ENCODE data around the gene NQO2. TPM values are rescaled to one million over a fixed set of nuclear protein-coding genes. Genes with fewer than 3 reads are reported as not detected.
A peak's percentile ranks its signal among the peaks of the same experiment; 100 is the strongest.

Gene NQO2
- total and polyA plus RNA-seq, 2 of the 13 experiments (the other 11 are each of a cell fraction or from before 2014, with no cell fraction given), result 32.2 to 56.5 TPM

DNA sequence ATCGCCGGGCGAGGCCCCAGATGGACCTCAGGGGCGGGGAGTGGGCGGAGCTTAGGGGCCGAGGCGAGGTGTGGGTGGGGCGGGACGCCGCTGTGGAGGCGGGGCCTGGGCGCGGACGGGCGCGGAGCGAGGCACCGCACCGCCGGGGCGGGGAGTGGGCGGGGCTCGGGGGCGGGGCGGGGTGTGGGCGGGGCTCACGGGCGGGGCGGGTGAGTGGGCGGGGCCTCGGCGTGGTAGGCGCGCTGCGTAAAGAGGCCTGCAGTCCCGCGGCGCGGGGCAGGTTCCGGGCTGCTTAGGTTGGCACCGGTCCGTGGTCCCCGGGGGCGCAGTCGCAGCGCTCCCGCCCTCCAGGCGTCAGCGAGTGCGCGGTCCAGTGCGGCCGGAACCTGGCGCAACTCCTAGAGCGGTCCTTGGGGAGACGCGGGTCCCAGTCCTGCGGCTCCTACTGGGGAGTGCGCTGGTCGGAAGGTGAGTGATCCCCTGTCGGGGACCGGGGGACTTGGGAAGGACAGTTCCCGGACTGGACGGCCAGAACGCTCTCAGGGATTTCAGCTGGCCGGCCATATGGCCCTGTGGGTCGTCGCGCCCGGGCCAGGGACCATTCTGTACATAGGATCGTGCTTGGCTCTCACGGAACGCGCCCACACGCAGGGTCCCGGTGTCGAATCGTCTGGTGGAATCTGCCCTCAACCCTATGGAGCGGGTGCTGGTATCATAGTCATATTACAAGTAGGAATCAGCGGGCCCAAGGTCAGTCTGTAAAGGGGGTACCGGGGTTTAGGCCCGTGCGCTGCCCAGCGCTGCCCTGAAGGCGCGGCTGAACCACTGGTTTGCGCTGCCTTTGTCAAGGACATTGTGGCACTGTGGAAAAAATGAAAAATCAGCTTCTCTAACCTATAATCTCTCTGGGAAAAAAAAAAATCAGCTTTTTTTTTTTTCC is at the start of gene NQO2 (continued):
- TF ChIP-seq, protein P1, sequence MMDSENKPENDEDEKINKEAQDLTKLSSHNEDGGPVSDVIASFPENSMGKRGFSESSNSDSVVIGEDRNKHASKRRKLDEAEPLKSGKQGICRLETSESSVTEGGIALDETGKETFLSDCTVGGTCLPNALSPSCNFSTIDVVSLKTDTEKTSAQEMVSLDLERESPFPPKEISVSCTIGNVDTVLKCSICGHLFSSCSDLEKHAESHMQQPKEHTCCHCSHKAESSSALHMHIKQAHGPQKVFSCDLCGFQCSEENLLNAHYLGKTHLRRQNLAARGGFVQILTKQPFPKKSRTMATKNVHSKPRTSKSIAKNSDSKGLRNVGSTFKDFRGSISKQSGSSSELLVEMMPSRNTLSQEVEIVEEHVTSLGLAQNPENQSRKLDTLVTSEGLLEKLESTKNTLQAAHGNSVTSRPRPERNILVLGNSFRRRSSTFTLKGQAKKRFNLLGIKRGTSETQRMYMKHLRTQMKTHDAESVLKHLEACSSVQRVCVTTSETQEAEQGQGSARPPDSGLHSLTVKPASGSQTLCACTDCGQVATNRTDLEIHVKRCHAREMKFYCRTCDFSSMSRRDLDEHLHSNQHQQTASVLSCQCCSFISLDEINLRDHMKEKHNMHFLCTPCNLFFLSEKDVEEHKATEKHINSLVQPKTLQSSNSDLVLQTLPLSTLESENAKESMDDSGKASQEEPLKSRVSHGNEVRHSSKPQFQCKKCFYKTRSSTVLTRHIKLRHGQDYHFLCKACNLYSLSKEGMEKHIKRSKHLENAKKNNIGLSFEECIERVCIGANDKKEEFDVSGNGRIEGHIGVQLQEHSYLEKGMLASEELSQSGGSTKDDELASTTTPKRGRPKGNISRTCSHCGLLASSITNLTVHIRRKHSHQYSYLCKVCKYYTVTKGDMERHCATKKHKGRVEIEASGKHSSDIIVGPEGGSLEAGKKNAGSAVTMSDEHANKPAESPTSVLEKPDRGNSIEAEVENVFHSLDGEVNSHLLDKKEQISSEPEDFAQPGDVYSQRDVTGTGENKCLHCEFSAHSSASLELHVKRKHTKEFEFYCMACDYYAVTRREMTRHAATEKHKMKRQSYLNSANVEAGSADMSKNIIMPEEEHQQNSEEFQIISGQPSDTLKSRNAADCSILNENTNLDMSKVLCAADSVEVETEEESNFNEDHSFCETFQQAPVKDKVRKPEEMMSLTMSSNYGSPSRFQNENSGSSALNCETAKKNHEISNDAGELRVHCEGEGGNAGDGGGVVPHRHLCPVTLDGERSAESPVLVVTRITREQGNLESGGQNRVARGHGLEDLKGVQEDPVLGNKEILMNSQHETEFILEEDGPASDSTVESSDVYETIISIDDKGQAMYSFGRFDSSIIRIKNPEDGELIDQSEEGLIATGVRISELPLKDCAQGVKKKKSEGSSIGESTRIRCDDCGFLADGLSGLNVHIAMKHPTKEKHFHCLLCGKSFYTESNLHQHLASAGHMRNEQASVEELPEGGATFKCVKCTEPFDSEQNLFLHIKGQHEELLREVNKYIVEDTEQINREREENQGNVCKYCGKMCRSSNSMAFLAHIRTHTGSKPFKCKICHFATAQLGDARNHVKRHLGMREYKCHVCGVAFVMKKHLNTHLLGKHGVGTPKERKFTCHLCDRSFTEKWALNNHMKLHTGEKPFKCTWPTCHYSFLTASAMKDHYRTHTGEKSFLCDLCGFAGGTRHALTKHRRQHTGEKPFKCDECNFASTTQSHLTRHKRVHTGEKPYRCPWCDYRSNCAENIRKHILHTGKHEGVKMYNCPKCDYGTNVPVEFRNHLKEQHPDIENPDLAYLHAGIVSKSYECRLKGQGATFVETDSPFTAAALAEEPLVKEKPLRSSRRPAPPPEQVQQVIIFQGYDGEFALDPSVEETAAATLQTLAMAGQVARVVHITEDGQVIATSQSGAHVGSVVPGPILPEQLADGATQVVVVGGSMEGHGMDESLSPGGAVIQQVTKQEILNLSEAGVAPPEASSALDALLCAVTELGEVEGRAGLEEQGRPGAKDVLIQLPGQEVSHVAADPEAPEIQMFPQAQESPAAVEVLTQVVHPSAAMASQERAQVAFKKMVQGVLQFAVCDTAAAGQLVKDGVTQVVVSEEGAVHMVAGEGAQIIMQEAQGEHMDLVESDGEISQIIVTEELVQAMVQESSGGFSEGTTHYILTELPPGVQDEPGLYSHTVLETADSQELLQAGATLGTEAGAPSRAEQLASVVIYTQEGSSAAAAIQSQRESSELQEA (CRISPR knock-in tag; IDR thresholded peaks at IDR 0.05; ENCODE audit: not compliant biosample characterization), result no peak
- TF ChIP-seq ISL2 (CRISPR knock-in tag; IDR thresholded peaks at IDR 0.05) (peak; percentile 31), NFYC (CRISPR knock-in tag; IDR thresholded peaks at IDR 0.05) (0 out of 2 replicates have a peak, but pooled peaks have one; percentile 31), SRSF1 (optimal IDR thresholded peaks at IDR 0.05; ENCODE audit: low read depth, low read length) (no peak), GTF3A (CRISPR knock-in tag; conservative IDR thresholded peaks at IDR 0.05) (no peak; the same call in 1 of the 2 replicates), KMT2B (CRISPR knock-in tag; IDR thresholded peaks at IDR 0.05) (peak; percentile 54; the same call in 1 of the 2 replicates), NCOR1 (IDR thresholded peaks at IDR 0.05; ENCODE audit: borderline replicate concordance, low read length) (no peak), RFX5 (IDR thresholded peaks at IDR 0.05; ENCODE audit: low read depth, low read length) (no peak), GATA4 (IDR thresholded peaks at IDR 0.05; ENCODE audit: borderline replicate concordance, low read depth) (peak; percentile 77; the same call in 1 of the 2 replicates), CEBPG (CRISPR knock-in tag; IDR thresholded peaks at IDR 0.05) (no peak; the same call in 1 of the 2 replicates), ATRX (CRISPR knock-in tag; IDR thresholded peaks at IDR 0.05; ENCODE audit: borderline replicate concordance) (no peak)
- TF ChIP-seq, protein P2, sequence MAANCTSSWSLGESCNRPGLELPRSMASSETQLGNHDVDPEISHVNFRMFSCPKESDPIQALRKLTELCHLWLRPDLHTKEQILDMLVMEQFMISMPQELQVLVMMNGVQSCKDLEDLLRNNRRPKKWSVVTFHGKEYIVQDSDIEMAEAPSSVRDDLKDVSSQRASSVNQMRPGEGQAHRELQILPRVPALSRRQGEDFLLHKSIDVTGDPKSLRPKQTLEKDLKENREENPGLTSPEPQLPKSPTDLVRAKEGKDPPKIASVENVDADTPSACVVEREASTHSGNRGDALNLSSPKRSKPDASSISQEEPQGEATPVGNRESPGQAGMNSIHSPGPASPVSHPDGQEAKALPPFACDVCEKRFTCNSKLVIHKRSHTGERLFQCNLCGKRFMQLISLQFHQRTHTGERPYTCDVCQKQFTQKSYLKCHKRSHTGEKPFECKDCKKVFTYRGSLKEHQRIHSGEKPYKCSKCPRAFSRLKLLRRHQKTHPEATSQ (CRISPR knock-in tag; IDR thresholded peaks at IDR 0.05; ENCODE audit: borderline replicate concordance), result no peak; the same call in 1 of the 2 replicates
- TF ChIP-seq, protein P3, sequence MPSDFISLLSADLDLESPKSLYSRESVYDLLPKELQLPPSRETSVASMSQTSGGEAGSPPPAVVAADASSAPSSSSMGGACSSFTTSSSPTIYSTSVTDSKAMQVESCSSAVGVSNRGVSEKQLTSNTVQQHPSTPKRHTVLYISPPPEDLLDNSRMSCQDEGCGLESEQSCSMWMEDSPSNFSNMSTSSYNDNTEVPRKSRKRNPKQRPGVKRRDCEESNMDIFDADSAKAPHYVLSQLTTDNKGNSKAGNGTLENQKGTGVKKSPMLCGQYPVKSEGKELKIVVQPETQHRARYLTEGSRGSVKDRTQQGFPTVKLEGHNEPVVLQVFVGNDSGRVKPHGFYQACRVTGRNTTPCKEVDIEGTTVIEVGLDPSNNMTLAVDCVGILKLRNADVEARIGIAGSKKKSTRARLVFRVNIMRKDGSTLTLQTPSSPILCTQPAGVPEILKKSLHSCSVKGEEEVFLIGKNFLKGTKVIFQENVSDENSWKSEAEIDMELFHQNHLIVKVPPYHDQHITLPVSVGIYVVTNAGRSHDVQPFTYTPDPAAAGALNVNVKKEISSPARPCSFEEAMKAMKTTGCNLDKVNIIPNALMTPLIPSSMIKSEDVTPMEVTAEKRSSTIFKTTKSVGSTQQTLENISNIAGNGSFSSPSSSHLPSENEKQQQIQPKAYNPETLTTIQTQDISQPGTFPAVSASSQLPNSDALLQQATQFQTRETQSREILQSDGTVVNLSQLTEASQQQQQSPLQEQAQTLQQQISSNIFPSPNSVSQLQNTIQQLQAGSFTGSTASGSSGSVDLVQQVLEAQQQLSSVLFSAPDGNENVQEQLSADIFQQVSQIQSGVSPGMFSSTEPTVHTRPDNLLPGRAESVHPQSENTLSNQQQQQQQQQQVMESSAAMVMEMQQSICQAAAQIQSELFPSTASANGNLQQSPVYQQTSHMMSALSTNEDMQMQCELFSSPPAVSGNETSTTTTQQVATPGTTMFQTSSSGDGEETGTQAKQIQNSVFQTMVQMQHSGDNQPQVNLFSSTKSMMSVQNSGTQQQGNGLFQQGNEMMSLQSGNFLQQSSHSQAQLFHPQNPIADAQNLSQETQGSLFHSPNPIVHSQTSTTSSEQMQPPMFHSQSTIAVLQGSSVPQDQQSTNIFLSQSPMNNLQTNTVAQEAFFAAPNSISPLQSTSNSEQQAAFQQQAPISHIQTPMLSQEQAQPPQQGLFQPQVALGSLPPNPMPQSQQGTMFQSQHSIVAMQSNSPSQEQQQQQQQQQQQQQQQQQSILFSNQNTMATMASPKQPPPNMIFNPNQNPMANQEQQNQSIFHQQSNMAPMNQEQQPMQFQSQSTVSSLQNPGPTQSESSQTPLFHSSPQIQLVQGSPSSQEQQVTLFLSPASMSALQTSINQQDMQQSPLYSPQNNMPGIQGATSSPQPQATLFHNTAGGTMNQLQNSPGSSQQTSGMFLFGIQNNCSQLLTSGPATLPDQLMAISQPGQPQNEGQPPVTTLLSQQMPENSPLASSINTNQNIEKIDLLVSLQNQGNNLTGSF (CRISPR knock-in tag; IDR thresholded peaks at IDR 0.05), result no peak
